Body of pancreas (tissue), 4 donors: ENCODE results near the gene MAP2K5.

ENCODE experiments used
- CTCF ChIP-seq, 7 experiments: fragments of 450-650 bp in 4 of 7; fragments of 200-600 bp in 3 of 7; sonication (generic) in 3 of 7; IDR thresholded peaks; one replicate each; pipeline ENCODE4 v1.5.1; 2016 to 2019; ENCODE audit warnings: antibody characterized with exemption in 7 of 7
- POLR2A ChIP-seq, 3 donors: fragments of 450-650 bp; IDR thresholded peaks; one replicate each; pipeline ENCODE4 v1.6.1; 2016; ENCODE audit warnings: antibody characterized with exemption in 3 of 3, mild to moderate bottlenecking in 2 of 3

GRCh38 chr15:67559158-67559557 lies 16.7 kb downstream of the MAP2K5 start:
- no peak for TF ChIP-seq CTCF (IDR thresholded peaks at IDR 0.05)
- no peak for TF ChIP-seq POLR2A (IDR thresholded peaks at IDR 0.05)
